GM18867 (cell line): ENCODE data around the gene OR52E6.
A peak's percentile ranks its signal among the peaks of the same experiment; 100 is the strongest.

ENCODE experiments used
- ATAC-seq: cut with Tn5 transposase; IDR thresholded peaks from one replicate; pipeline ENCODE4 v1.9.1; 2021; ENCODE audit warnings: mild to moderate bottlenecking, moderate library complexity; ENCODE audit not compliant: unreplicated experiment

The OR52E6 gene

DNA sequence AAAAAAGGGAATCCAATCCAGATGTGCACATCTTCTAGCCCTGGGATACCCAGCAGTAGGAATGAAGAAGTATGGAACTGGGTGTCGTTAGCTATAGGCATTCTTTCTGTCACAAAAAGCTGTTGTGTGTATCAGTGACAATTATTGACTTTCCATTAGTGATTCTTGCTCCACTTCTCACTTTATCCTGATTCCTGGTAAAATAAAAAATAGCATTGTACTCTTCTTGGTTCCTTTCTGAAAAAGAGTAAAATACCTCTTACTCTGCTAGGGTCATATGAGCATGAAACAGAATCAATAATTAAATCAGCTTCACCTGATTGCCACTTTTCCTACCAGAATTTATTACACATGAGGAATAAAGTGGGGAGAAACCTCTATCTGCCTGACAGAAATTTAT lies at the start of gene OR52E6:
TSS of gene OR52E6 (minus strand) at position 101 of the 400 bp plus-strand sequence. CDS start at position 101, 0 bp downstream.
- ATAC-seq: no peak

DNA sequence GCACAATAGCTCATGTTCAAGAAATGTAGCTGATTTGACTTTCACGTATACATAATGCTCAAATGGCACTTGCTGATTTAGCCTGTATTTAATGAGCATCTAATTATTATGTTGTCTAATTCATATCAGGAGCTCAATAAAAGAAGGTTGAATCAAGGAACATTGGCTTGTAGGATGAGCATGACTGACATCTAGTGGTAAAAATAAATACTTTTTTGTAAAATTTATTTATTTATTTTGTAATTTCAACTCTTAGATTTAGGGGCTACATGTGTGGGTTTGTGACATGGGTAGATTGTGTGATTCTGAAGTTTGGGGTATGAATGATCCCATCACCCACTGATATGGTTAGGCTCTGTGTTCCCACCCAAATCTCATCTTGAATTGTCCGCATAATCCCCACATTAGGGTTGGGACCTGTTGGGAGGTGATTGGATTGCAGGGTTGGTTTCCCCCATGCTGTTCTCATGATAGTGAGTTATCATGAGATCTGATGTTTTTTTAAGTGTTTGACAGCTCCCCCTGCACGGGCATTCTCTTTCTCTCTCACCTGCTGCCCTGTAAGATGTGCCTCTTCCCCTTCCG lies 49.6 kb upstream of the OR52E6 start:
- ATAC-seq: no peak

DNA sequence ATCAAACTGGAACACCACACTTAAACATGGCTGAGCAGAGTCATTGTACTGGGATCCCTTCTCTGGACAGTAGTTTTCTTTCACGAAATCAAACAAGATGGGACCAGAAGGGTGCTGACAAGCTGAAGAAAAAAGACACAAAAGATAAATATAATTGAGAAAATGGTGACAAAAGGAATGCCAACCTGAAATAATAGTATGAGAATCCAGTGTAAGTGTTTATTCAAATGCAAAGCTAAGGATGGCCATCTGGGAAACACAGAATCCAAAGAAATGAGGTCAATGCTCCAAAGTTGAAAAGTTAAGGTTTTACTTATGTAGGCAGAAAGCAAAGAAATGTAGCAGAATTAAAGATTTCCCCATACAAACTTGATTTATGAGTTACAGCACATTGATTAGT lies 46.0 kb upstream of the OR52E6 start:
- no peak for ATAC-seq

DNA sequence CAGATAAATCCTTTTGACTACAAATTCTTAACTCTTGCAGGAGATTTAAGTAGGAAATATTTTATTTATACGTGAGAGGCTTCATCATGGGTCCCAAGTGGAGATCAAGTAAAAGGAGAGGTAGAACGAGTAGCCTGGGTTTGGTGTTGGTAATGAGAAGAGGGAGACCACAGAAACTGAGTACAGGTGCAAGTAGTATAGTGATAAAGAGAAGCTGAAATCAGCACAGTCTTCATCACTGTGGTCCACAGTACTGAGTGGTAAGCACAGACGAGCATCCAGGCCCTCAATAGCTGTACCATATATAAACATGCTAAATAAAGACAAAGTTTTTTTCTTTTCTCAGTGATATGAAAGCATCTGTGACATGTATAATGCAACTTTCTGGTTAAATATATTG lies 45.5 kb upstream of the OR52E6 start:
- no peak for ATAC-seq

DNA sequence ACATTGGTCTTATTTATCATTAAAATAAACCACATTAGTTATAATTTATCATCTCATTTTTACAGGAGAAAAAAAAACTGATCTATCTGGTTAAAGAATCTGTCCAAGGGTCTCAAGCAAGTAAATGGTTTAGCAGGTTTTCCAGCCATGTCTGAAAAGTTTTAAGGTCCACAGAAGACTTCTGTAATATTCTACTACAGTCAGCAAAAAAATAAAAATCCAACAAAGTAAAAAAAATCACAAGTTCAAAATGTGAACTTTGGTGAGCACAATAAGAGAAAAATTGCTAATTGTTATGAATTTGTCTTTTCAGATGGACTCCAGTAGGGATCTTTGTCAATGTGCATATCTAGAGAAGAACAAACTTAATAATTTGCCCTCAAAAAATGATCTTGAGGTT lies 40.1 kb upstream of the OR52E6 start:
- ATAC-seq: no peak

DNA sequence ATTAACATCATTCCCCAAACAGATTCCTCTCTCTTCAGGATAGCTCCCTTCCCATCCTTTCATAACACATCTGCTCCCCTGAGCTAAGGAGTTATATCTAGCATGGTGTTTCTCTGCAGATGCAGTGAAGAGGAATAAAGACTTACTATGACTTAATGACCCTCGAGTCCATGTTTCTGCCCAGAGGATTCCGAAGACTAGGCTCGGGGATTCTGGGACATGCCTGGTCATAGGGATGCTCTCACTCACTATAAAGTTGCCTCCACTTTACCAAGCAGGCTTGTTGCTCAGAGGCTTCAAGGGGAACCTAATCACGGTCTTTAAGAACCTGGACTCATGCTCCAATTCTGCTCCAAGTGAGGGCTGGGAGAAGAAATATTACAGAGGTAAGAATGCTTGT lies 38.6 kb upstream of the OR52E6 start, which contains the start of gene OR52E4:
TSS of gene OR52E4 (plus strand) at position 301 of the 400 bp plus-strand sequence. CDS start 3,664 bp downstream, outside the sequence.
- no peak for ATAC-seq

DNA sequence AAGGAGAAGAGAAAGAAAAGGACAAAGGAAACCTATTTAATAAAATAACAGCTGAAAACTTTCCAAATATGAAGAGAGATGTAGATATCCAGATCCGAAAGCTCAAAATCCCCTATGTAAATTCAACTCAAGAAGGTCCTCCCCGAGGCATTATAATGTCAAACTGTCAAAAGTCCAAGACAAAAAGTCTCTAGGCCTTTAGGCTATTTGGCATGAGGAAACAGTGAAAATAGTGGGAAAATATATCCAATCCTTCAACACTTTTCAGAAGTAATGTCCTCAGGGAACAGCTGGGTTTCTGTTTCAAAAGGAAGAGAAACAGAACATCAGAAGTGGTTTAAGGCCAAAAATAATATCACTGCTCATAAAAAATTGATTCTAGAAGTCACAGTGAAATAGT lies 36.9 kb upstream of the OR52E6 start:
- ATAC-seq: no peak

DNA sequence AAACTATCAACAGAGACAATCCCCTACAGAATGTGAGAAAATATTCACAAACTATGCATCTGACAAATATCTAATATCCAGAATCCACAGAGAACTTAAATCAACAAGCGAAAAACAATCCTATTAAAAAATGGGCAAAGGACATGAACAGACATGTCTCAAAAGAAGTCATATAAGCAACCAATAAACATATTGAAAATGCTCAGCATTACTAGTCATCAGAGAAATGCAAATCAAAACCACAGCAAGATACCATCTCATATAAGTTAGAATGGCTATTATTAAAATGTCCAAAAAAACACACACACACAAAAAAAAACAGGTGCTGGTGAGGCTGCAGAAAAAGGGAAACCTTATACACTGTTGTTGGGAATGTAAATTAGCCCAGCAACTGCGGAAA lies 24.1 kb upstream of the OR52E6 start:
- ATAC-seq: no peak

DNA sequence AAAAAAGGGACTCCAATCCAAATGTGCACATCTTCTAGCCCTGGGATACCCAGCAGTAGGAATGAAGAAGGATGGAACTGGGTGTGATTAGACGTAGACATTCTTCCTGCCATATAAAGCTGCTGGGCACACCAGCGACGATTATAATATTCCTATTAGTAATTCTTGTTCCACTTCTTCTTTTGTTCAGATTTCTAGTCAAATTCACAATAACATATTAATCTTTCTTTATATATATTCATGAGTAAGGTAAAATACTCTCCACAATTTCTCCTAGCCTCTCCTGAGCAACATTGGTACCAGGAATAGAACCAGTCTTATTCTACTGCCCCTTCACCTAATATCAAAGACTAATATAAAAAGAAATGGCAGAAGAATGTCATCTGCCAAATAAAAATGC lies 15.9 kb upstream of the OR52E6 start, which contains the start of gene OR52E8:
TSS of gene OR52E8 (minus strand) at position 101 of the 400 bp plus-strand sequence. CDS start at position 101, 0 bp downstream.
- ATAC-seq: no peak

DNA sequence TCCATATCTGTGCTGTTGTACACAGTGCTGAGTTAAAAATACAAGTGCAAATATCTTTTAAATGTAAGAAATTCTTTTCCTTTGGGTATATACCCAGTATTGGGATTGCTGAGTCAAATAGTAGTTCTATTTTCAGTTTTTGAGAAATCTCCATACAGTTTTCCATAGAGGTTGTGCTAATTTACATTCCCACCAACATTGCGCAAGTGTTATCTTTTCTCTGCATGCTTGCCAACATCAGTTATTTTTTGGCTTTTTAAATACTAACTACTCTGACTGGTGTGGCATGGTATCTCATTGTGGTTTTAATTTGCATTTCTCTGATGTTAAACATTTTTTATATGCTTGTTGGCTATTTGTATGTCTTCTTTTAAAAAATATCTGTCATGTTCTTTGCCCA lies 9.3 kb upstream of the OR52E6 start:
- no peak for ATAC-seq

DNA sequence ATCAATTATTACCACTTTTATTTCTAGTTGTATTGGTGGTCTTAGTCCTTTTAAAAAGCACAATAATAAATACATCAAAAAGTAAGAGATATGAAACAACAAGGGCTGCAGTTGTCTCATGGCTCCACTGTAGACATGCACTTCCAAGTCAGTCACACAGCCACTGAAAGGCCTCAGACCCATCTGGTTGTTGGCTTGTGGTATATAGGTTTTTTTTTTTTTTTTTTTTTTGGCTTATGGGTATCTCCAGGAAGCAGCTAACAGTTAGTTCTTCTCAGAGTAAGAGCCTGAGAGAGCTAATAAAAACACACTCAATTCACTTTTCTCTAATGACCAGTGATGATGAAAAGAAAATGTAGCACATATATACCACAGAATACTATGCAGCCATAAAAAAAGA lies 6.0 kb upstream of the OR52E6 start:
- ATAC-seq: no peak

DNA sequence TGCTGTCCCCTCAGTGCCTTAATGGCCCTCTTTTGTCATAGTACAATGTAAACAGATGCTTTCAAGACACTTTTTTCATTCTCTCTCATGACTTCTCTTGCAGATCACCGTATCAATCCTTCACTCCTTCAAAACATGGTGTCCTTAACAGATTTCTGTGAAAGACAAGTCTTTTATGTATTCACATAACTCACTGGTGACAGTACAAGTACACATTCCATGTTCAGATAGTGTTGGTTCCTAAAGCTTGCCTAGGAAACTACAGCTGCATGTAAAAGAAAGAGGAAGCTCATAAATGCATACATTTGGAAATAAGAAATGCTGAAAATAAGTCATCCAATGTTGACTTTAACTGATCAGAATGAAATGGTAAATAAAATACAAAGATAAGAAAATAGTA lies 5.0 kb upstream of the OR52E6 start:
- no peak for ATAC-seq

DNA sequence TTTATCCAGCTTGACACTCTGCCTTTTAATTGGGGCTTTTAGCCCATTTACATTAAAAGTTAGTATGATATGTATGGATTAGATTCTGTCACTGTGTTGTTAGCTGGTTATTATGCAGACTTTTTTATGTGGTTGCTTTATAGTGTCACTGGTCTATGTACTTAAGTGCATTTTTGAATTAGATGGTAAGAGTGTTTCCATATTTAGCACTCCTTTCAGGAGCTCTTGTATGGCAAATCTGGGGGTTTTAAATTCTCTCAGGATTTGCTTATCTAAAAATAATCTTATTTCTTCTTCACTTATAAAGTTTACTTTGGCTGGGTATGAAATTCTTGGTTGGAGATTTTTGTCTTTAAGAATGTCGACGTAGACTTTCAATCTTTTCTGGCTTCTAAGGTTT lies 4.0 kb downstream of the OR52E6 start:
- ATAC-seq: no peak

DNA sequence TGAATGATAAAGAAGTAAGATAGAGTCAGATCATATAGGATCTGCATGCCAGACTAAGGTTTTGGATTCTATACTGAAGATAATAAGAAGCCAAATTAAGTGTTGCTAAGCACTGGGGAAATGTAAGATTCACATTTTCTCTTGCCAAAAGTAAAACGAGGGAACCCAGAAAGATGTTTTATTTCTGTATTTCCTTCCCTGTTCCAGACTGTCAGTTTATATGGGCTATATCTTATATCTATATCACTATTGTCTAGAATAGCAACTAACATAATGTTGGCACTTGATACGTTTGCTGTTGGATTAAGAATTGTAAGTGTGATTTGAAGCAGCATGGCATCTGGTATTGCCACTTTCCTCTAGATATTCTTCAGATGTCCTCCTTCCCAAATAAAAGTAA lies 8.3 kb downstream of the OR52E6 start:
- ATAC-seq: no peak

DNA sequence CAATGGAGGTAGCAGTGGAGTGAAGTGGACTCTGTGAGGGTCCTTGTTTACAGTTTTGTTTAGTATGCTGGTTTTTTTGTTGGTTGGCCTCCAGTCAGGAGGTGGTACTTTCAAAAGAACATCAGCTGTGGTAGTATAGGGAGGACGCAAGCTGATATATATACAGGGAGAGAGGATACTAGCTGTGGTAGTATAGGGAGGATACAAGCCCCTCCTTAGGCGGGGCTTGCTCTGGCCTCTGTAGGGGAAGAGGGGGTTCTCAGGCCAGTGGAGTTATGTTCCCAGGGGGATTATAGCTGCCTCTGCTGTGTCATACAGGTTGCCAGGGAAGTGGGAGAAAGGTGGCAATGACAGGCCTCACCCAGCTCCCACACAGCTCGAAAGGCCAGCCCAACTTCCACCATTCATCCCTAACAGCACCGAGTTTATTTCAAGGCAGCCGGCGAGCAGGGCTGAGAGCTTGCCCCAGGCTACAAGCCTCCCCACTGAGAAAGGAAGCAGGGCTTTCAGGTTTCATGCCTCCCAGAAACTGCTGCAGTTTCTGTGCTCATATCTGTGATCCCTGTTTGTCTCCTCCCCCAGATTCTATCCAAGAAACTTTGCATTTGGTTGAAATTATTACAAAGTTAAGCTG lies 10.4 kb downstream of the OR52E6 start:
- no peak for ATAC-seq

DNA sequence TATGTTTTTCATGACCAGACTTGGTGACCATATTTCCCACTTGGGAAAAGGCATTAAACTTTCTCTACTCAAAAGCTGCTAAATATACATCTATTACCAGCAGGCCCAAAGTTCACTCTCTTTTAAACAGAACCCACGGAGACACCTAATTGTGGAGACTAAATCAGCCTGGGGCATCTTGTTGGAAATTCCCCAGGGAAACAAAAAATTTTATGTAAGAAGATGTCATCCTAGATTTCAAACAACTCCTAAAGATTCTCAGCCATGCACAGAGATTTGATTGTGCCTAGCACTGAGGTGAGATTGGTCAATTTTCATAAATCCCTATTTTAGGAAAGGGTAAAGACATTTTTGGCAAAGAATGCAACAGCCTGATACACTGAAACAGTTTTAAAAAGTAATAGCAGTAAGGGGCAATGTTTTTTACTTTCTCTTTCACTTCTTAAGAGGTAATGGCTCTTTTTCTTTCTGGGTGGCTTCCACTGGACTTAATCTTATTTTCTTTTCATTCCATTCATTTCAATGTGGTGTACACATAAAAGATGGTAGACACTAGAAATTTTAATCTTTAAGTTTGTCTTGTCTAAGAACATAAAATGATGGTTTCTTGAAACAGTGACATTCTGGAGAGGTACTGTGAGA lies 23.3 kb downstream of the OR52E6 start:
- peak; percentile 78 for ATAC-seq

DNA sequence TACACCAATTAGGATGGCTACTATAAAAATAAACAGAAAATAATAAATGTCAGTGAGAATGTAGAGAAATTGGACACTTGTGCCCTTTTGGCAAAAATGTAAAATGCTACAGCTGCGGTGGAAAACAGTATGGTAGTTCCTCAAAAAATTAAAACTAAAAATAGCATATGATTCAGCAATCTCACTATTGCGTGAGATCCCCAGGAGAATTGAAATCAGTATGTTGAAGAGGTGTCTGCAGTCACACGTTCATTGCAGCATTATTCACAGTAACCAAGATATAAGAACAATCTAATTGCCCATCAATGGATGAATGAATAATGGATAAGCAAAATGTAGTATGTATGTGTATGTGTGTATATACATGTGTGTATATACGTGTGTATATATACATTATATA lies 26.2 kb downstream of the OR52E6 start:
- ATAC-seq: no peak

DNA sequence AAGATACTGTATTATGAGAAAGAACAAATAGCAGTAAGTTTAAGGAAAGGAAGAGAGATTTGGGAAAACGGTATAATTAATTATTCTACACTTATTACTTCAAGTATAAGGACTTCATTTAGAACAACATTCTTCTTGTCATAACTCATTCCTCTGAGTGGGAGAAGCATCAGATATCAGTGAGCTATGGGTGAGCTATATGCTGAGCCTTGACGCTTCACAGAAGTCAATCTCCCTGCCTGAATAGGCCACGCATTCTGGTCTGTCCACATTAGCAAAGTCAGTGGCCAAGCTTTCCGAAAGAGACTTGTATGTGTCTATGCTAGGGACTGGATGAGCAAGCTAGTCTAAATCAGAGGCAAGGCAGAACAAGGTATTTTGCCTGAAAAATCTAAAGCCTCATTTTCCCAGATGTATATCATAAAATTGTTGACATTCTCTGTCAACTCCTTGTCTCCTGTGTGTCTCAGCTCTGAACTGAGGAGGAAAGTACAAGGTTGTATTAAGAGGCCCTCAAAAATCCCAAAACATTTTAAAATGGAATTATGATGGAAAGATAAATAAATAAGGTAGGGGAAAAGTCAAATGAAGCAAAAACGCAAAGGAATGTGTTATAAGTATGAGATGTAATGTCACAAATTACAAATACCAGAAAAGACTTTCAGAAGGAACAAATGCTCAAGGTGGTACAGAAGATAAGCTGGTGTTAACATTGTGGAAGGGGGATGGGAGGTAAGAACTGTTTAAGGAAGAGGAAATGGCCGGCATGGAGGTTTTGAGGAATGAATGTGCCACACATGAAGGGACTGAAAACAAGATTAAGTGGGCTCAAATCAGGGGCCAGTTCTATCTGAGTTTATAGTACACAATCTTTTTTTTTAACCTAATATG lies 31.5 kb downstream of the OR52E6 start:
- no peak for ATAC-seq

DNA sequence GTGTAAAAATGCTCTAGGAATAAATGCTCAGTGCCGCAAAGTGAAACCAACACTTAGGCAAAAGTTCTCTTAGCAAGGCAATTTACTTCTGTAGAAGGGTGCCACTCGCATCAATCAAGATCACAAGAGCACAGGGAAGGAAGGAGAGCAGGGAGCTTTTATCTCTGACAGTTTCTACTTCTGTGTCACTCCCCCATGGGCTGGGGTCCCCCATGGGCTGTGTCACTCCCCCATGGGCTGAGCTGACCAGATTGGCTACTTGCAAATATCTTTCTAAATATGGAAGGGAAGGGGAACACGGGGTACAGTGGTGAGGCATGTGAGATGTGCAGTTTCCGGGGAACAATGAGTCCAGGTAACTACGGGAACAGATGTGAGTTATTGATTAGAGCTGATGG lies 32.6 kb downstream of the OR52E6 start:
- peak; percentile 31 for ATAC-seq

DNA sequence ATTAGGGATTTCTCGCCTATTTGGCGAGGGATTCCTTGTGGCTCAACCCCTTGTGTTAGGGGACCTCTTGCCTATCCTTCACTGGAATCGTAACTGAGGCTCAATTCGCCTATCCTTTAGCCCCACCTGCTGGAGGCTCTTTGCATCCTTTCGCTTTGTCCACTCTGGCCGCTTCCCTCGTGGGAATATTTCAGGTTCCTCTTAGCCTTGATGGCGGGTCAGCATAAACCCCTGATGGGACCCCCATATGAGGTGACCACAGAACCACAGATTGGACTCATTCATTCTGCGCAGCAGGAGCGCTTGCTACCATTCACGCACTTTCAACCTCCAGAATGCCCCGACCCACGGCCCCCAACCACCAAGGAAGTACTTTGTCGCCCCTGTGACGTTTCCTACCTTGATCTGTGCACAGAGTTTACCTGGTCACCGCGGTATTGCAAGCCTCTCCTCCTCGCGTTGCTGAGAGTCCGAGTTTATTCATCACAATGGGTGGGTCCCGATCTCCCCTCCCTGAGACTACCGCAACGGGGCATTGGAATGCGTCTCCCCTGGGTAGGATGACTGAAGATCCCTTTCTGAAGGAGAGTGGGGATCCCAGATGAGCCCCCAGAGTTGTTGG lies 33.1 kb downstream of the OR52E6 start, which contains the start of gene OR52N2:
TSS of gene OR52N2 (plus strand) at position 425 of the 622 bp plus-strand sequence. CDS start 11,412 bp downstream, outside the sequence.
- ATAC-seq: peak; percentile 94

DNA sequence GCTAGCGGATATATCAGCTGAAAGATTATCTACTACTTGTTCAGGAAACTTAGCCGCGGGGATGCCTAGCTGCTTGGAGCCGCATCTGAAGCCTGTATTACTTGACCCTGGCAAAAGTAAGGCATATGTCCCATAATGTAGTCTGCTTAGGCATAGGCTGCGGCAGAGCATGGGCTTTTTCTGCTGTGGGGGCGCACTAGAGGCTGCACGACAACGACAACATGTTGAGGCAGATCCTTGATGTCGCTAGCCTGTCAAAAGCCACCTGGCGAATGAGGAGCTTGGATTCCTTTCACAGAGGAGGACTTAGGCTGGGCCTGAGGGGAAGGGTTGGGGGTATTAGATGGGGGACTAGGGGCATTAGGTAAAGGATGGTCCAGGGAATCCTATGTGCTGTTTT lies 34.1 kb downstream of the OR52E6 start:
- no peak for ATAC-seq
